ENCODE measurements around the gene ZNF579. TPM values are rescaled to one million over a fixed set of nuclear protein-coding genes. Genes with fewer than 3 reads are reported as not detected.
A peak's percentile ranks its signal among the peaks of the same experiment; 100 is the strongest.

The ZNF579 gene
- total and polyA plus RNA-seq, 2 of the 13 experiments (the other 11 are each of a cell fraction or from before 2014, with no cell fraction given): 2.1 to 2.9 TPM

- TF ChIP-seq U2AF2 (IDR thresholded peaks at IDR 0.05; ENCODE audit: low read depth, low read length): no peak
- TF ChIP-seq, protein P1, sequence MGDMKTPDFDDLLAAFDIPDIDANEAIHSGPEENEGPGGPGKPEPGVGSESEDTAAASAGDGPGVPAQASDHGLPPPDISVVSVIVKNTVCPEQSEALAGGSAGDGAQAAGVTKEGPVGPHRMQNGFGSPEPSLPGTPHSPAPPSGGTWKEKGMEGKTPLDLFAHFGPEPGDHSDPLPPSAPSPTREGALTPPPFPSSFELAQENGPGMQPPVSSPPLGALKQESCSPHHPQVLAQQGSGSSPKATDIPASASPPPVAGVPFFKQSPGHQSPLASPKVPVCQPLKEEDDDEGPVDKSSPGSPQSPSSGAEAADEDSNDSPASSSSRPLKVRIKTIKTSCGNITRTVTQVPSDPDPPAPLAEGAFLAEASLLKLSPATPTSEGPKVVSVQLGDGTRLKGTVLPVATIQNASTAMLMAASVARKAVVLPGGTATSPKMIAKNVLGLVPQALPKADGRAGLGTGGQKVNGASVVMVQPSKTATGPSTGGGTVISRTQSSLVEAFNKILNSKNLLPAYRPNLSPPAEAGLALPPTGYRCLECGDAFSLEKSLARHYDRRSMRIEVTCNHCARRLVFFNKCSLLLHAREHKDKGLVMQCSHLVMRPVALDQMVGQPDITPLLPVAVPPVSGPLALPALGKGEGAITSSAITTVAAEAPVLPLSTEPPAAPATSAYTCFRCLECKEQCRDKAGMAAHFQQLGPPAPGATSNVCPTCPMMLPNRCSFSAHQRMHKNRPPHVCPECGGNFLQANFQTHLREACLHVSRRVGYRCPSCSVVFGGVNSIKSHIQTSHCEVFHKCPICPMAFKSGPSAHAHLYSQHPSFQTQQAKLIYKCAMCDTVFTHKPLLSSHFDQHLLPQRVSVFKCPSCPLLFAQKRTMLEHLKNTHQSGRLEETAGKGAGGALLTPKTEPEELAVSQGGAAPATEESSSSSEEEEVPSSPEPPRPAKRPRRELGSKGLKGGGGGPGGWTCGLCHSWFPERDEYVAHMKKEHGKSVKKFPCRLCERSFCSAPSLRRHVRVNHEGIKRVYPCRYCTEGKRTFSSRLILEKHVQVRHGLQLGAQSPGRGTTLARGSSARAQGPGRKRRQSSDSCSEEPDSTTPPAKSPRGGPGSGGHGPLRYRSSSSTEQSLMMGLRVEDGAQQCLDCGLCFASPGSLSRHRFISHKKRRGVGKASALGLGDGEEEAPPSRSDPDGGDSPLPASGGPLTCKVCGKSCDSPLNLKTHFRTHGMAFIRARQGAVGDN (CRISPR knock-in tag; IDR thresholded peaks at IDR 0.05): peak; percentile 58
- TF ChIP-seq TEAD3 (CRISPR knock-in tag; optimal IDR thresholded peaks at IDR 0.05; ENCODE audit: borderline replicate concordance): peak; percentile 29
- no peak for TF ChIP-seq MTA1 (CRISPR knock-in tag; IDR thresholded peaks at IDR 0.05; ENCODE audit: borderline replicate concordance)
- TF ChIP-seq, protein P2, sequence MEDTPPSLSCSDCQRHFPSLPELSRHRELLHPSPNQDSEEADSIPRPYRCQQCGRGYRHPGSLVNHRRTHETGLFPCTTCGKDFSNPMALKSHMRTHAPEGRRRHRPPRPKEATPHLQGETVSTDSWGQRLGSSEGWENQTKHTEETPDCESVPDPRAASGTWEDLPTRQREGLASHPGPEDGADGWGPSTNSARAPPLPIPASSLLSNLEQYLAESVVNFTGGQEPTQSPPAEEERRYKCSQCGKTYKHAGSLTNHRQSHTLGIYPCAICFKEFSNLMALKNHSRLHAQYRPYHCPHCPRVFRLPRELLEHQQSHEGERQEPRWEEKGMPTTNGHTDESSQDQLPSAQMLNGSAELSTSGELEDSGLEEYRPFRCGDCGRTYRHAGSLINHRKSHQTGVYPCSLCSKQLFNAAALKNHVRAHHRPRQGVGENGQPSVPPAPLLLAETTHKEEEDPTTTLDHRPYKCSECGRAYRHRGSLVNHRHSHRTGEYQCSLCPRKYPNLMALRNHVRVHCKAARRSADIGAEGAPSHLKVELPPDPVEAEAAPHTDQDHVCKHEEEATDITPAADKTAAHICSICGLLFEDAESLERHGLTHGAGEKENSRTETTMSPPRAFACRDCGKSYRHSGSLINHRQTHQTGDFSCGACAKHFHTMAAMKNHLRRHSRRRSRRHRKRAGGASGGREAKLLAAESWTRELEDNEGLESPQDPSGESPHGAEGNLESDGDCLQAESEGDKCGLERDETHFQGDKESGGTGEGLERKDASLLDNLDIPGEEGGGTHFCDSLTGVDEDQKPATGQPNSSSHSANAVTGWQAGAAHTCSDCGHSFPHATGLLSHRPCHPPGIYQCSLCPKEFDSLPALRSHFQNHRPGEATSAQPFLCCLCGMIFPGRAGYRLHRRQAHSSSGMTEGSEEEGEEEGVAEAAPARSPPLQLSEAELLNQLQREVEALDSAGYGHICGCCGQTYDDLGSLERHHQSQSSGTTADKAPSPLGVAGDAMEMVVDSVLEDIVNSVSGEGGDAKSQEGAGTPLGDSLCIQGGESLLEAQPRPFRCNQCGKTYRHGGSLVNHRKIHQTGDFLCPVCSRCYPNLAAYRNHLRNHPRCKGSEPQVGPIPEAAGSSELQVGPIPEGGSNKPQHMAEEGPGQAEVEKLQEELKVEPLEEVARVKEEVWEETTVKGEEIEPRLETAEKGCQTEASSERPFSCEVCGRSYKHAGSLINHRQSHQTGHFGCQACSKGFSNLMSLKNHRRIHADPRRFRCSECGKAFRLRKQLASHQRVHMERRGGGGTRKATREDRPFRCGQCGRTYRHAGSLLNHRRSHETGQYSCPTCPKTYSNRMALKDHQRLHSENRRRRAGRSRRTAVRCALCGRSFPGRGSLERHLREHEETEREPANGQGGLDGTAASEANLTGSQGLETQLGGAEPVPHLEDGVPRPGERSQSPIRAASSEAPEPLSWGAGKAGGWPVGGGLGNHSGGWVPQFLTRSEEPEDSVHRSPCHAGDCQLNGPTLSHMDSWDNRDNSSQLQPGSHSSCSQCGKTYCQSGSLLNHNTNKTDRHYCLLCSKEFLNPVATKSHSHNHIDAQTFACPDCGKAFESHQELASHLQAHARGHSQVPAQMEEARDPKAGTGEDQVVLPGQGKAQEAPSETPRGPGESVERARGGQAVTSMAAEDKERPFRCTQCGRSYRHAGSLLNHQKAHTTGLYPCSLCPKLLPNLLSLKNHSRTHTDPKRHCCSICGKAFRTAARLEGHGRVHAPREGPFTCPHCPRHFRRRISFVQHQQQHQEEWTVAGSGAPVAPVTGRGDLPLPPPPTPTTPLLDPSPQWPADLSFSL (CRISPR knock-in tag; IDR thresholded peaks at IDR 0.05): no peak
- TF ChIP-seq ZNF550 (CRISPR knock-in tag; IDR thresholded peaks at IDR 0.05; ENCODE audit: borderline replicate concordance): no peak
- no peak for TF ChIP-seq ISX (CRISPR knock-in tag; conservative IDR thresholded peaks at IDR 0.05)
- TF ChIP-seq ARHGAP35 (CRISPR knock-in tag; IDR thresholded peaks at IDR 0.05; ENCODE audit: borderline replicate concordance): no peak
- no peak for TF ChIP-seq ZNF737 (CRISPR knock-in tag; IDR thresholded peaks at IDR 0.05; ENCODE audit: borderline replicate concordance)
- TF ChIP-seq HES4 (CRISPR knock-in tag; IDR thresholded peaks at IDR 0.05; ENCODE audit: borderline replicate concordance): no peak
- no peak for TF ChIP-seq HINFP (CRISPR knock-in tag; IDR thresholded peaks at IDR 0.05; ENCODE audit: low read depth)
- TF ChIP-seq HDAC1 (CRISPR knock-in tag; IDR thresholded peaks at IDR 0.05): peak; percentile 11; the same call in 1 of the 2 replicates
- TF ChIP-seq THAP8 (CRISPR knock-in tag; IDR thresholded peaks at IDR 0.05; ENCODE audit: borderline replicate concordance): no peak
Measured at GRCh38 chr19:55585658-55586339, 5.2 kb upstream of the ZNF579 start (continued).
